ENCODE results near the gene PRKD2. TPM values are rescaled to one million over a fixed set of nuclear protein-coding genes. Genes with fewer than 3 reads are reported as not detected.

Gene PRKD2
- total RNA-seq, 2 donors from 2014 or later = 60.9 to 61.8 TPM

DNA sequence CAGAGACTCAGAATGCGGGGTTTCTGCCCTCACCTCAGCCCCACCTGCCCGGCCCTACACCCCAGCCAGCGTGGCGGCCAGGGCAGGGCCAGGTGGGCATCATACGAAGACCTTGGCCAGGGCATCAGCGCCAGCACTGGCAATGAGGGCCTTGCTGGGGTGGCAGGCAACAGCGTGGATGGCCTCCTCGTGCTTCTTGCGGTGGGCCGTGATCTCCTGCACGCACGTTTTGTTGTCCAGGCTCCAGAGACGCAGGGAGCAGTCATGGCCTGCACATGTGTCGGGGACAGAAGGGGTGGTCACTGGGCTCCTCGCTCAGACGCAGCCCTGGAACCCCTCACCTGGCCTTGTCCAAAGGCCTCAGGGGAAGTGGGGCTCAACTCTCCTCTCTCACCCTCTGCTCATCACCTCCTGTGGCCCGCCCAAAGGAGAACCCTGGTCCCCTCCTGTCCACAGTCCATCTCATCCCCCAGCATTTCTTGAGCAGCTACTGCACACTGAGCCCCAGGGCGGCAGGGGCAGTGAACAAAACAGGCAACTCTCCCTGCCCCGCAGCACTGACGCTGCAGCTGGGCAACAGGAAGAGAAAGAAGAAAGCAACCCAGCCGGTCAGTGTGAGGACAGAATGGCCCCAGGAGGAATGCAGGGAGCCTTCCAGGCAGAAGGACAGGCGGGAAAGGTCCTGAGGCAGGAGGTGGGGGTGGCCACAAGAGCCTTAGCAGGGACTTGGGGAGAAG, 3.8 kb upstream of the PRKD2 start:
- TF ChIP-seq, protein P1, sequence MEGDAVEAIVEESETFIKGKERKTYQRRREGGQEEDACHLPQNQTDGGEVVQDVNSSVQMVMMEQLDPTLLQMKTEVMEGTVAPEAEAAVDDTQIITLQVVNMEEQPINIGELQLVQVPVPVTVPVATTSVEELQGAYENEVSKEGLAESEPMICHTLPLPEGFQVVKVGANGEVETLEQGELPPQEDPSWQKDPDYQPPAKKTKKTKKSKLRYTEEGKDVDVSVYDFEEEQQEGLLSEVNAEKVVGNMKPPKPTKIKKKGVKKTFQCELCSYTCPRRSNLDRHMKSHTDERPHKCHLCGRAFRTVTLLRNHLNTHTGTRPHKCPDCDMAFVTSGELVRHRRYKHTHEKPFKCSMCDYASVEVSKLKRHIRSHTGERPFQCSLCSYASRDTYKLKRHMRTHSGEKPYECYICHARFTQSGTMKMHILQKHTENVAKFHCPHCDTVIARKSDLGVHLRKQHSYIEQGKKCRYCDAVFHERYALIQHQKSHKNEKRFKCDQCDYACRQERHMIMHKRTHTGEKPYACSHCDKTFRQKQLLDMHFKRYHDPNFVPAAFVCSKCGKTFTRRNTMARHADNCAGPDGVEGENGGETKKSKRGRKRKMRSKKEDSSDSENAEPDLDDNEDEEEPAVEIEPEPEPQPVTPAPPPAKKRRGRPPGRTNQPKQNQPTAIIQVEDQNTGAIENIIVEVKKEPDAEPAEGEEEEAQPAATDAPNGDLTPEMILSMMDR (IDR thresholded peaks at IDR 0.05) = no peak
- intact Hi-C loops (cut with DNase I) = no loop called here
- Histone ChIP-seq H3K4me3 (no peak overlapping the region), H3K27ac (no peak overlapping the region), H3K9ac (ENCODE audit: low read depth in 2 of 2, low read length in 2 of 2) (no peak overlapping the region), H3K4me1 (peaks cover 4% of the 10 kb centered on the region), H3K27me3 (no peaks in the 10 kb centered on the region), H3K9me3 (no peaks in the 10 kb centered on the region), H3K36me3 (peaks cover 19% of the 10 kb centered on the region)
- DNase-seq = no peak

DNA sequence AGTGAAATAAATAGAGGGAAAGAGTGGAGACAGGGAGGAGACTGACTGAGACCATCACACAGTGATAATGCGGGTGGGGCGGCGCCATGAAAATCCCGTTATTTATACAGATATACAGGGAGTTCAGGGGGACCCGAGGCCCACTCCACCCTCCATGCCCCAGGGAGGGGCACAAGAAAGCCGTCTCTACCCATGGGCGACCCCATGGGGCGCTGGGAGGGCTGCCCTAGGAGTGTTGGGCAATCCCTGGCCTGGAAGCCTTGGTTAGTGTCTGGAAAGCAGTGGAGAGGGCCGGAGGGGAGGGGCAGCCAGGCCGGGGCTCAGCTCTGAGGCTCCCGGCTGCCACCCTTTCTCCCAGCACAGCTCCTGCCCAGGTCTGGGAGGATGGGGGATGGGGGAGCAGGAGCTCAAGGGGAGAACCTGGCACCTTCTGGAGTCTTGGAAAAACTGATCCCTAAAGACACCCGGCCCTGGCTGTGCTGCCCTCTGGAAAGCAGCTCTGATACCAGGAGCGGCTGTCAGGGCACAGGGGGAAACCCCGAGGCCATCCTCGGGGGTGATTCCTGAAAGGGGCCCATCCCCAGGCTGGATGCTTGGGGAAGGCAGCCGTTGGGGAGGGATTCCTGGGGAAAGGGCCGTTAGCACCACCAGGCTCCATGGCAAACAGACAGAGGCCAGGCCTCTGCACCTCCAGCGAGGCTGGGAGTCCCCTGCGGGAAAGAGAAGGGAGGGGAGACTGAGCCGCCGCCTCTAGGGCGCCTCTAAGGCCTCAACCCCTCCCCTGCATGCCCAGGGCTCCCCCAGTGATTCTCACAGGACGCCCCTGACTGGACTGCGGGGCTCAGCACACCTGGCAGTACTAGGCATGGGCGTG, 3.0 kb upstream of the PRKD2 start:
- TF ChIP-seq, protein P1 (IDR thresholded peaks at IDR 0.05) = no peak
- intact Hi-C loops (cut with DNase I) = no loop called here
- H3K36me3 ChIP-seq = peaks cover 16% of the 10 kb centered on the region
- no peak overlapping the region for H3K4me3 ChIP-seq
- peaks cover 9% of the 10 kb centered on the region for H3K4me1 ChIP-seq
- DNase-seq = no peak
- no peak overlapping the region for H3K9ac ChIP-seq (ENCODE audit: low read depth in 2 of 2, low read length in 2 of 2)
- H3K27me3 ChIP-seq = no peaks in the 10 kb centered on the region
- H3K27ac ChIP-seq = no peak overlapping the region
- no peaks in the 10 kb centered on the region for H3K9me3 ChIP-seq

DNA sequence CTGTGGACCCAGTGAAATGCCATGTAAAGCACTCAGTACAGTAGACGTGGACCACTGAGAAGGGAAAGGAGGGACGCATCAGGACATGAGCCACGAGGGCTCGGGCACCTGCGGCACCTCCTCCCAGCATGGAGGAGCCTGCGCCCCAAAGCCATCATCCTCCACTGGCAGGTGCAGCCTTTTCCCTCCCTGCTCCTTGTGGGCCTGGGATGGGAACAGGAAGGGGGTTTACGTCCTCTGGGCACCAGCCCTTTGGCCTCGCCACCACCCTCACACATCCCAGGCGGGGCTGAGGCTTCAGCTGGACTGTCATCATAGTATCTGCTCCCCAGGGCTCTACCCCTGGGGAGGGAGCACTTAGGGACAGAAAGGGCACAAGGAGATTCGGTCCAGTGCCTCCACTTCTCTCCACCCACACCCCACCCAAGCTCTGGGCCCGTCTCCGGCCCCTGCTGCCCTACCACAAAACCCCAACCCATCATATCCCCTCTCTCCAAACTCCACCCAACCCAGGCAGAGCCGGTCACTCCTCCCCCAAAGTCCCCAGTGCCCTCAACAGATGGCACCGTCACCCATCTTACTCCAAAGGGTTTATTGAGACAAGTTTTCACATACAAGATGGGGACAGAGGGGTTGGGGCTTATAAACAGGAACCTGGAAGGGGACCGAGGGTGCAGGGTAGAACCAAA, 2.2 kb upstream of the PRKD2 start:
- no peak overlapping the region for H3K4me3 ChIP-seq
- peak overlapping the region; percentile 79 for H3K27ac ChIP-seq
- H3K9me3 ChIP-seq = no peaks in the 10 kb centered on the region
- H3K9ac ChIP-seq (ENCODE audit: low read depth in 2 of 2, low read length in 2 of 2) = peak overlapping the region in 1 of 2 donors; percentile 34
- peaks cover 16% of the 10 kb centered on the region for H3K36me3 ChIP-seq
- H3K27me3 ChIP-seq = no peaks in the 10 kb centered on the region
- intact Hi-C loops (cut with DNase I) = no loop called here
- peaks cover 10% of the 10 kb centered on the region for H3K4me1 ChIP-seq
- DNase-seq = no peak
- TF ChIP-seq, protein P1 (IDR thresholded peaks at IDR 0.05) = no peak

DNA sequence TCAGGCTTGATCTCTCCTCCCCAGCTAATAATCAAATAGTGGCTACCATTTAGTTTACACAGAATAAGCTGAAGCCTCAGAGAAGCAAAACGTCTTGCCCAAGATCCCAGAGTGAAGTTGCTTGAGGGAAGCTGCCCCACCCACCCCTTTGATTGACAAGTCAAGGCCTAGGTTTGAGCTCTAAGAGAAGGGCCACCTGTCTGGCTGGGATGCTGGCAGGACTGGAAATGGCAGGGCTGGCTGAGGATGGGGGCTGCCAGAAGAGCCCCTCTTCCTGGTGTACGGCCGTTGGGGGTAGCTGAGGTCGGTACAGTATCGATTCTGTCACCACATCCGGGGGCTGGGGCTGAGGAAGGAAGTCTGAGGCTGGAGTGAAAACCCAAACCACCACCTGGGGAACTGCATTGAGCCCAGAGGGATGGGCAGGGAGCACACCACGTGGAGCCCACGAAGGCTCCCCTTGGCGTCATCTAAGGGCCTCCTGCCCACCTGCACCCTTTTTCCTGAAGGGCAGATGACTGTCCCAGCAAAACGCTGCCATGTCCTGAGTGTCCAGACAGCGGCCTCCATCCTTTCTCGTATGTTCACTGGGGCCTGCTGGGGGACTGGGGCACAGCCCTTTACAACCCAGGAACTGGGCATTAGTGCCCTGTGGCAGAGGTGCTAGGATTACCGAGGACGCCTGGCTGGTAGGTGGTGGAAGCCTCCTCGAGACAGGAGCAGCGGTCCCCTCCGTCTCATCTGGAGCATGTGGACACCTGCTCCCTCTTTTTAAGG, 1.4 kb upstream of the PRKD2 start:
- H3K27ac ChIP-seq = peak overlapping the region; percentile 79
- intact Hi-C loops (cut with DNase I) = no loop called here
- H3K4me1 ChIP-seq = peaks cover 10% of the 10 kb centered on the region
- peak overlapping the region; percentile 82 for H3K4me3 ChIP-seq
- TF ChIP-seq, protein P1 (IDR thresholded peaks at IDR 0.05) = no peak
- peaks cover 16% of the 10 kb centered on the region for H3K36me3 ChIP-seq
- H3K27me3 ChIP-seq = no peaks in the 10 kb centered on the region
- H3K9me3 ChIP-seq = no peaks in the 10 kb centered on the region
- peak; percentile 63 for DNase-seq
- H3K9ac ChIP-seq (ENCODE audit: low read depth in 2 of 2, low read length in 2 of 2) = peak overlapping the region in 1 of 2 donors; percentile 98

Data from colonic mucosa (tissue), 4 donors.